Activated B cell treated with CpG ODN at 0.5 μM for 24 hours (primary cell): ENCODE data around the gene MCC. TPM values are rescaled to one million over a fixed set of nuclear protein-coding genes. Genes with fewer than 3 reads are reported as not detected.

Experiments used
- ATAC-seq: fragments of 200-7000 bp; cut with Tn5 transposase; one replicate; pipeline ENCODE4 v1.10.0; 2021; ENCODE audit warnings: low read depth, mild to moderate bottlenecking, moderate library complexity
- CTCF ChIA-PET: fragments of 350-600 bp; sonication (Branson Sonifier 250); formaldehyde crosslinking; loops from one replicate; lab custom pipeline; 2021; ENCODE audit warnings: antibody characterized with exemption; lab: Charles Lee
- POLR2A ChIA-PET: fragments of 350-600 bp; sonication (Branson Sonifier 250); formaldehyde crosslinking; loops from one replicate; lab custom pipeline; 2021; ENCODE audit warnings: antibody characterized with exemption; lab: Charles Lee
- DNase-seq: peaks from one replicate; pipeline ENCODE4 v3.0.0; 2022
- H3K27ac Mint-ChIP-seq: one replicate; pipeline ENCODE4 v1.8.0; 2020; ENCODE audit warnings: mixed read lengths
- H3K27me3 Mint-ChIP-seq: one replicate; pipeline ENCODE4 v1.8.0; 2021; ENCODE audit warnings: mixed read lengths
- H3K36me3 Mint-ChIP-seq: one replicate; pipeline ENCODE4 v1.8.0; 2021; ENCODE audit warnings: low read depth, mixed read lengths
- H3K4me1 Mint-ChIP-seq: one replicate; pipeline ENCODE4 v1.8.0; 2021; ENCODE audit warnings: mixed read lengths
- H3K4me3 Mint-ChIP-seq: one replicate; pipeline ENCODE4 v1.8.0; 2020; ENCODE audit warnings: mild to moderate bottlenecking, mixed read lengths
- H3K9me3 Mint-ChIP-seq: one replicate; pipeline ENCODE4 v1.8.0; 2020; ENCODE audit warnings: mixed read lengths
- intact Hi-C: fragments of 100-400 bp; cut with micrococcal nuclease; formaldehyde crosslinking; loops from one replicate; pipeline ENCODE4 v1.15.1; 2024
- total RNA-seq: library from RNA; stranded (reverse); gene quantifications from 2 replicates; pipeline ENCODE4 v1.2.3, GENCODE V29; 2022
- TF ChIP-seq, protein P1 (sequence below): fragments of 200-600 bp; IDR thresholded peaks from one replicate; pipeline ENCODE4 v1.8.0; 2022; ENCODE audit warnings: antibody characterized with exemption, mild to moderate bottlenecking

The MCC gene
- 0.22 and 0.32 TPM in 2 replicates for total RNA-seq

DNA sequence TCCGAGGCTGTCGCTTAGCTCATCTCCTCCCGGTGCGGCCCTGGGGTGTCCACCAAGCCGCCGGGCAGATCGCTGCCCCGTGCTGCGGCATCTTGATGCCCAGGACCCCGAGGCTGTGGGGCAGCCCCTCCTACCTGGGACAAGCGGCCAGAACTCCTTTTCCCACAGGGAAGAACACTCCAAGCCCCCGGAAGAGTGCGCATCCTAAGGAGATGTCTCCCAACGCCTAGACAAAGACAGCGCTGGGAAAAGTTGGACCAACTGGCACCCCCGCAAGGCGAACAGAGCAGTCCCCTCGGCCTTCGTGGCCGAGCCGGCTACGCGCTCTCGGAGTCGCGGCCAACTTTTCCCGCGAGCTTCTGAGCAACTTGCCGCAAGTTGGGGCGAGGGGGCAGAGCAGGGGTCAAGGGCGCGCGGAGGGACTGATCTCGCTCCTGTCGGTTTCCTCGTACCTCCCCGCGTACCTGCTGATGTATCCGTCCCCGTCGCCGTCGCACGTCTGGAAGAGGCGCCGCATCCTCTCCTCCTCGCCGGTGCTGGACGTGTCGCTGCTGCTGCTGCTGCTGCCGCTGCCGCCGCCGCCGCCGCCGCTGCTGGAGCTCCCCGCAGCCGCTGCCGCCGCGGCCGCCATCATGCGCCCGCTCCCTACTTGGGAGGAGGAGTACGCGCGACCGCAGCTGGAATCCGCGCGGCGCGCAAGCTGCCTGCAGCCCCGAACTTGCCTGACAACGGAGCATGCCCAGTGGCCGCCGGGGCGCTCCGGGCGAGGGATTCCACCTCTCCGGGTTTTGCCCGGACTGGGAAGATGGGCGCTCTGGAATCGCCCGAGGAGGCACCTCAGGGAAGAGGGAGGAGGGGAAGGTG, at the start of gene MCC:
Gene MCC, minus strand, starts transcription at position 673 of the 864 bp plus-strand sequence.
- ChIA-PET POLR2A (interaction anchor here (0.6 kb wide), 1 partner anchor 107 kb away, joined by 6 read pairs; no protein-coding TSS in a partner anchor), CTCF (no interaction called here)
- Mint-ChIP-seq H3K4me3 (peak within 1 kb of the TSS; percentile 73), H3K27ac (no peak within 1 kb of the TSS), H3K9me3 (peaks cover 21% of the 10 kb centered on the region), H3K4me1 (peaks cover 17% of the 10 kb centered on the region), H3K27me3 (peaks cover 63% of the 10 kb centered on the region), H3K36me3 (peaks cover 5% of the 10 kb centered on the region)
- intact Hi-C loops, result no loop called here
- TF ChIP-seq, protein P1, sequence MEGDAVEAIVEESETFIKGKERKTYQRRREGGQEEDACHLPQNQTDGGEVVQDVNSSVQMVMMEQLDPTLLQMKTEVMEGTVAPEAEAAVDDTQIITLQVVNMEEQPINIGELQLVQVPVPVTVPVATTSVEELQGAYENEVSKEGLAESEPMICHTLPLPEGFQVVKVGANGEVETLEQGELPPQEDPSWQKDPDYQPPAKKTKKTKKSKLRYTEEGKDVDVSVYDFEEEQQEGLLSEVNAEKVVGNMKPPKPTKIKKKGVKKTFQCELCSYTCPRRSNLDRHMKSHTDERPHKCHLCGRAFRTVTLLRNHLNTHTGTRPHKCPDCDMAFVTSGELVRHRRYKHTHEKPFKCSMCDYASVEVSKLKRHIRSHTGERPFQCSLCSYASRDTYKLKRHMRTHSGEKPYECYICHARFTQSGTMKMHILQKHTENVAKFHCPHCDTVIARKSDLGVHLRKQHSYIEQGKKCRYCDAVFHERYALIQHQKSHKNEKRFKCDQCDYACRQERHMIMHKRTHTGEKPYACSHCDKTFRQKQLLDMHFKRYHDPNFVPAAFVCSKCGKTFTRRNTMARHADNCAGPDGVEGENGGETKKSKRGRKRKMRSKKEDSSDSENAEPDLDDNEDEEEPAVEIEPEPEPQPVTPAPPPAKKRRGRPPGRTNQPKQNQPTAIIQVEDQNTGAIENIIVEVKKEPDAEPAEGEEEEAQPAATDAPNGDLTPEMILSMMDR, result no peak
- ATAC-seq (no peak), DNase-seq (peak; percentile 22)

DNA sequence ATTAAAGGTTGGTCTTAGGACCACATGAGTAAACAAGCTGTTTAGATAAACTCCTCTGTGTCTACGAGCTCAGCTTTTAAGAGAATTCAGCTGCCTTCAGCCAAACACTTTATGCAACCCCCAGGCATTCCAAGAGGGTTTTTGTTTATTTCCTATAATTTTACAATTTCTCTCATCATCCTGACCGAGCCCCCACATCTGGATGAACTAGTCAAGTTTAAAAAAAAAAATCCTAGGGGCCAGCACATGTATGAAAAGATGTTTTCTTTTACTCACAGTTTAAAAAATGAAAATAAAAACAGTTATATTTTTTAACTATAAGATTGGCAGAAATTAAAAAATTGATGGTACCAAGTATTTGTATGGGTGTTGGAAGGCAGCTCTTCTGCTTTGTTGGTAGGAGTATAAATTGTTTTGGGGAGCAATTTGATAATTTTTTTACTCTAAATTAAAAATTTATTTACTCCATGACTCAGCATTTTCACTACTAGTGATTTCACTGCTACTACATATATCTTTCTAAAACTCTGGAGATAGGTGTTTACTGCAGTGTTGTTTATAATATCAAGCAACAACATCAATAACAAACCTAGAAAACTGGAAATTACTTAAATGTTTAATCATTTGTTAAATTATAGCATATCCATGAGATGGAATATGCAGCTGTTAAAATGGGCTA, 43.4 kb upstream of the MCC start:
- peaks cover 12% of the 10 kb centered on the region for H3K9me3 Mint-ChIP-seq
- ATAC-seq (no peak), DNase-seq (no peak)
- no peaks in the 10 kb centered on the region for H3K27me3 Mint-ChIP-seq
- intact Hi-C loops, result no loop called here
- TF ChIP-seq, protein P1, result no peak
- no peak overlapping the region for H3K4me3 Mint-ChIP-seq
- ChIA-PET CTCF (no interaction called here), POLR2A (no interaction called here)
- H3K27ac Mint-ChIP-seq, result no peak overlapping the region
- H3K36me3 Mint-ChIP-seq, result peaks cover 55% of the 10 kb centered on the region
- H3K4me1 Mint-ChIP-seq, result peaks cover 2% of the 10 kb centered on the region

DNA sequence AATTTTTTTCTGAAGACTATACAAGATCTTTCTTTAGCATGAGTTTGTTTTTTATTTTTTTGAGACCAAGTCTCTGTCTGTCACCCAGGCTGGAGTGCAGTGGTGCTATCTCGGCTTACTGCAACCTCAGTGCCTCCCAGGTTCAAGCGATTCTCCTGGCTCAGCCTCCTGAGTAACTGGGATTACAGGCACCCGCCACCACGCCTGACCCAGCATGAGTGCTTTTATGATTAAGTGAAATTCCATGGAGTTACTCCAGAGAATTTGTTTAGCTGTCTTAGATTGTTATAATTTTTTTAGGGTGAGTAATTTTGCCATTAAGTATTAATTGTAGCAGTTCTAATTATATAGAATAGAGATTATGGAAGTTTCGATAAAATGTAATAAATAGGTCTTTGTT, 39.5 kb upstream of the MCC start:
- TF ChIP-seq, protein P1, result no peak
- H3K27me3 Mint-ChIP-seq, result no peaks in the 10 kb centered on the region
- peaks cover 9% of the 10 kb centered on the region for H3K9me3 Mint-ChIP-seq
- no peak for DNase-seq
- peaks cover 23% of the 10 kb centered on the region for H3K4me1 Mint-ChIP-seq
- H3K36me3 Mint-ChIP-seq, result peaks cover 41% of the 10 kb centered on the region
- no peak overlapping the region for H3K27ac Mint-ChIP-seq
- ChIA-PET CTCF (no interaction called here), POLR2A (no interaction called here)
- H3K4me3 Mint-ChIP-seq, result no peak overlapping the region
- intact Hi-C loops, result no loop called here
- ATAC-seq, result no peak

DNA sequence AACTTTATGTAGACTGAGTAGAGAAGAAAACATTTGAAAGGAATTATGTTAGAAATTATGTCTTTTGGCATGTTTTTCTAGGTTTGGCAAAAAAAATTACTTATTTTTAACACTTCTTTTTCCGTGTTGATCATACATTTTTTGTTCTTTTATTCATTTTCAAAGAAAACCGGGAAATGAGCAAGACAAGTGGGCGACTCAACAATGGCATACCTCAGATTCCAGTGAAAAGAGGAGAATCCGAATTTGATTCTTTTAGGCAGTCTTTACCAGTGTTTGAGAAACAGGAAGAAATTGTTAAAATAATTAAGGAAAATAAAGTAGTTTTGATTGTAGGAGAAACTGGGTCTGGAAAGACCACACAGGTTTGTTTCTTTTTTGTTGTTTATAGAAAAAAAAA, 38.2 kb upstream of the MCC start:
- ChIA-PET CTCF (no interaction called here), POLR2A (interaction anchor here (1.9 kb wide), 1 partner anchor 13 kb away, joined by 15 read pairs; the partner anchor contains the start of gene YTHDC2)
- Mint-ChIP-seq H3K9me3 (peaks cover 9% of the 10 kb centered on the region), H3K4me1 (peaks cover 29% of the 10 kb centered on the region), H3K36me3 (peaks cover 32% of the 10 kb centered on the region), H3K27ac (no peak overlapping the region), H3K4me3 (no peak overlapping the region), H3K27me3 (no peaks in the 10 kb centered on the region)
- no peak for DNase-seq
- TF ChIP-seq, protein P1, result no peak
- no peak for ATAC-seq
- intact Hi-C loops, result no loop called here

DNA sequence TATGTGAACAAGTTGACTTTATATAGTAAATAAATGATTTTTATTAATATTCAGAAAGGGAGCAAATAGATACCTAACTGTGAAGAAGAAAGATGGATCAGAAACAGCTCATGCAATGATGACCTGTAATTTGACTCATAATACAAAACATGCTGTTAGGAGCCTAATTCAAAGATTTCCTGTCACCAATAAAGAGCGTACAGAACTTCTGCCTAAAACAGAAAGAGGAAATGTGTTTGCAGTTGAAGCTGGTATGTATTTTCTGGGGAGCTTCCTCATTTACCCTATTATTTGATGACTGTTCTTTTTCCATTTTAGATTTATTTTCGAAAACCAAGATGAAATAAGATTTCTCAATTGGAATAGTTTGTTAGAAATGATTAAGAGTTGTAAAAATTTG, 36.7 kb upstream of the MCC start:
- Mint-ChIP-seq H3K27me3 (no peaks in the 10 kb centered on the region), H3K4me1 (peaks cover 41% of the 10 kb centered on the region), H3K36me3 (peaks cover 28% of the 10 kb centered on the region), H3K9me3 (peaks cover 3% of the 10 kb centered on the region), H3K27ac (peak overlapping the region; percentile 77), H3K4me3 (peak overlapping the region; percentile 28)
- TF ChIP-seq, protein P1, result no peak
- CTCF ChIA-PET, result interaction anchor here (0.7 to 1.4 kb wide), 2 partner anchors 11 to 18 kb away, joined by 3 to 4 read pairs; partner anchors contain the start of gene YTHDC2
- DNase-seq, result no peak
- intact Hi-C loops, result loop anchor here (1.0 to 5.0 kb wide), 4 partner anchors 12 to 1368 kb away; partner anchors contain the start of gene YTHDC2
- ATAC-seq, result peak; percentile 79
- POLR2A ChIA-PET, result interaction anchor here (0.8 to 1.9 kb wide), 2 partner anchors 10 to 11 kb away, joined by 7 to 15 read pairs; partner anchors contain the start of gene YTHDC2
